Measurements from ENCODE around the gene GAA.

GAA gene

DNA sequence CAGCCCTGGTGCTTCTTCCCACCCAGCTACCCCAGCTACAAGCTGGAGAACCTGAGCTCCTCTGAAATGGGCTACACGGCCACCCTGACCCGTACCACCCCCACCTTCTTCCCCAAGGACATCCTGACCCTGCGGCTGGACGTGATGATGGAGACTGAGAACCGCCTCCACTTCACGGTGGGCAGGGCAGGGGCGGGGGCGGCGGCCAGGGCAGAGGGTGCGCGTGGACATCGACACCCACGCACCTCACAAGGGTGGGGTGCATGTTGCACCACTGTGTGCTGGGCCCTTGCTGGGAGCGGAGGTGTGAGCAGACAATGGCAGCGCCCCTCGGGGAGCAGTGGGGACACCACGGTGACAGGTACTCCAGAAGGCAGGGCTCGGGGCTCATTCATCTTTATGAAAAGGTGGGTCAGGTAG lies 3.6 kb downstream of the GAA start:
- no peak for DNase-seq

DNA sequence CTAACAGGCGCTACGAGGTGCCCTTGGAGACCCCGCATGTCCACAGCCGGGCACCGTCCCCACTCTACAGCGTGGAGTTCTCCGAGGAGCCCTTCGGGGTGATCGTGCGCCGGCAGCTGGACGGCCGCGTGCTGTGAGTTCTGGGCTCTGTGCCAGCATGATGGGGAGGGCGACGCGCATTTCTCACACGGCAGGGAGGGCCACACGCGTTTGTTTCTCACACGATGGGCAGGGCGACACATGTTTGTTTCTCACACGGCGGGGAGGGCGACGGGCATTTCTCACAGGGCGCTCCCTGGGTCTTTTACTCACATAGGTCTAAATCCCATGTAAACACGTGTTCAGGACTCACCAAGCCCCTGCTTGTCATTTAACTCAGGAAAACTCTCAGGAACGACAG lies 4.4 kb downstream of the GAA start:
- DNase-seq: no peak

DNA sequence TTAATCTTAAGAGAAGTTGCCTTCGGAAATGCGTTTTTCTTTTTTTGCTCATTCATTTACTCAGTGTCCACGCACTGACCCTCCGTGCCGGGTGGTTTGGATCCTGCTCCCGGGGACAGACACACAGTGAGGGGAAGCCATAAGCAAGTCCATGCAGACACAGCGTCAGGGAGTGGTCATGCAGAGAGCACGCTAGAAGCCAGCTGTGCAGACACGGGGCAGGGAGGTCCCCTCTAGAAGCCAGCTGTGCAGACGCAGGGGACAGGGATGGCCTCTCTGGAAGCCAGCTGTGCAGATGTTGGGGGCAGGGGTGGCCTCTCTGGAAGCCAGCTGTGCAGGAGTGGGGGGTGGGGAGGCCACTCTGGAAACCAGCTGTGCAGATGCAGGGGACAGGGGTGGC lies 4.8 kb downstream of the GAA start:
- no peak for DNase-seq

DNA sequence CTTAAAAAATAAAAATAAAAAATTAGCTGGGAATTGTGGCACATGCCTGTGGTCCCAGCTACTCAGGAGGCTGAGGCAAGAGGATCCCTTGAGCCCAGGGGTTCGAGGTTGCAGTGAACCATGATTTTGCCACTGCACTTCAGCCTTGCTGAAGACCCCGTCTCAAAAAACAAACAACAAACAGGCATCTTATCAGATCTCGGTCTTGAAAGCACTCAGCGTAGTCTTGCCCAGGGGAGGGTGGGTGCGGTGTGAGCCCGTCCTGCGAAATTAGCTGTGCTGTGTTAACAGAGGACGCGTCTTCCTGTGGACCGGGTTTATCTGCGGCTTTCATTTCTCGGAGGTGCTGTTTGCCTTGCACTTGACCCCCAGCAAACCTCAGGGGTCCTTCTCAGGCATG lies 5.4 kb downstream of the GAA start:
- DNase-seq: no peak

DNA sequence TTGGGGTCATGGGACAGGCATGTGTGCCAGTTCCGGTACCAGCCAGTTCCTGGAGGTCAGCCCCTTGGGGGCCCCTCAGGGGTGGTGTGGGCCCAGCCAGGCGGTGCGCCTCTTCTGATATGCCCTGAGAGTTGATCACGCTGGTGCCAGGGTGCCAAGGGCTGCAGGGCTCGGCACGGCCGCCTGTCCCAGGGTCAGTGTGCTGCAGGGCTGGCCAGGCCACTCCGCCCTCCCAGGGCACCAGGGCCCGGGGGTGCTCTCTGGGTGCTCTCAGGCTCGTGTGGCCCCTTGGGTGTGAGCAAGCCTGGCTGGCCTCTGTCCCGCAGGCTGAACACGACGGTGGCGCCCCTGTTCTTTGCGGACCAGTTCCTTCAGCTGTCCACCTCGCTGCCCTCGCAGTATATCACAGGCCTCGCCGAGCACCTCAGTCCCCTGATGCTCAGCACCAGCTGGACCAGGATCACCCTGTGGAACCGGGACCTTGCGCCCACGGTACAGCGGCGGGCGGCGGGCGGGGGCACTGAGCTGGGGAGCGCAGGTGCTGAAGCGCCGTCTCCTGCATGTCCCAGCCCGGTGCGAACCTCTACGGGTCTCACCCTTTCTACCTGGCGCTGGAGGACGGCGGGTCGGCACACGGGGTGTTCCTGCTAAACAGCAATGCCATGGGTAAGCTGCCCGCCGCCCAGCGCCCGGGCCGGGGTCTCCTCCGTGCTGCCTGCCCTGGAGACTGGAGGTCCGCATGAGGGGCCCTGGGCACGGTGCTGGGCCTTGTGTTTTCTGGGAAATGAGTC lies 6.0 kb downstream of the GAA start:
- no peak for DNase-seq

DNA sequence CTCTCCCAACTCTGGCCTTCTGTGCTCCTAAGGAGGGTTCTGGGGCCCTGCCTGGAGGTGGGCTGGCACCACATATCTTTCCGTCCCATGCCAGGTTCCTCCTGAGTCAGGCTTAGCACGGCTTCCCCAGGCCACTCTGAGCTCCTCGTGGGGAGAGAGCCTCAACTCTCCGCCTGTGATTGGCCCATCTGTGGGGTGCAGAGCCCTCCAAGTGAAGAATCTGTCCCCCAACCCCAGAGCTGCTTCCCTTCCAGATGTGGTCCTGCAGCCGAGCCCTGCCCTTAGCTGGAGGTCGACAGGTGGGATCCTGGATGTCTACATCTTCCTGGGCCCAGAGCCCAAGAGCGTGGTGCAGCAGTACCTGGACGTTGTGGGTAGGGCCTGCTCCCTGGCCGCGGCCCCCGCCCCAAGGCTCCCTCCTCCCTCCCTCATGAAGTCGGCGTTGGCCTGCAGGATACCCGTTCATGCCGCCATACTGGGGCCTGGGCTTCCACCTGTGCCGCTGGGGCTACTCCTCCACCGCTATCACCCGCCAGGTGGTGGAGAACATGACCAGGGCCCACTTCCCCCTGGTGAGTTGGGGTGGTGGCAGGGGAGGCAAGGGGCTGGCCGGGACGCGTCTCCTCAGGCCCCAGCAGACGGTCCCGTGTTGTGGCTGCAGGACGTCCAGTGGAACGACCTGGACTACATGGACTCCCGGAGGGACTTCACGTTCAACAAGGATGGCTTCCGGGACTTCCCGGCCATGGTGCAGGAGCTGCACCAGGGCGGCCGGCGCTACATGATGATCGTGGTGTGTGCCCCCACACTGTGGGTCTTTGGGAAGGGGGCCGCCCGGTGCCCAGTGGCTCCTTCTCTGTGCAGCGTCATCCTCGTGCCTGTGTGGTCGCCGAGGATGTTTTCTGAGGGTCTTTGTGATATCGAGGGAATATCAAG lies 6.9 kb downstream of the GAA start:
- DNase-seq: no peak

DNA sequence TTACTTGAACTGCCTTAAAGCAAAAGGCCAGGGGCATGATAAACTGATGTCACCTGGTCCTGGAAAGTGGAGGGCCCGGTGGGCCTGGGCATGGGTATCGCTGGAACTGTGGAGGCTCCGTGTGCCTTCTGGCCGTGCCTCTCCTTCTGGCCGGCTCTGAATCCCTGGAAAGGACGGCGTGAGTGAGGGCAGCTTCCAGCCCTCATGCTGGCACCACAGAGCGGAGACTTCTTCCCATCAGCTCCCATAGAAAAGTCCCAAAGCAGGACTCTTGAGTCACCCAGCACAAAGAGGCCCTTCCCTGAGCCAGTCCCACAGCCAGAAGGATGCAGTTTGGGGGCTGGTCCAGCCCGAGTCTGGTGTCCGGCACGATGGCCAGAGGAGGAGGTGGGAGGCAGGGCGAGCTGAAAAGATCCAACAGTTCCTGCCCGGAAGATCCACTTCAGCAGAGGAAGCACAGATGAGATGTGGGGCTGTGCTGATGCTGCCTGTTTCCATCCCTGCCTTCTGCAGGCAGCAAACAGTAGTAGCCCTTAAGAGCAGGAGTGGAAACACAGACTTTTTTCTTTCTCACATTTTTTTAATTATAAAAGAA lies 7.8 kb downstream of the GAA start:
- no peak for DNase-seq

DNA sequence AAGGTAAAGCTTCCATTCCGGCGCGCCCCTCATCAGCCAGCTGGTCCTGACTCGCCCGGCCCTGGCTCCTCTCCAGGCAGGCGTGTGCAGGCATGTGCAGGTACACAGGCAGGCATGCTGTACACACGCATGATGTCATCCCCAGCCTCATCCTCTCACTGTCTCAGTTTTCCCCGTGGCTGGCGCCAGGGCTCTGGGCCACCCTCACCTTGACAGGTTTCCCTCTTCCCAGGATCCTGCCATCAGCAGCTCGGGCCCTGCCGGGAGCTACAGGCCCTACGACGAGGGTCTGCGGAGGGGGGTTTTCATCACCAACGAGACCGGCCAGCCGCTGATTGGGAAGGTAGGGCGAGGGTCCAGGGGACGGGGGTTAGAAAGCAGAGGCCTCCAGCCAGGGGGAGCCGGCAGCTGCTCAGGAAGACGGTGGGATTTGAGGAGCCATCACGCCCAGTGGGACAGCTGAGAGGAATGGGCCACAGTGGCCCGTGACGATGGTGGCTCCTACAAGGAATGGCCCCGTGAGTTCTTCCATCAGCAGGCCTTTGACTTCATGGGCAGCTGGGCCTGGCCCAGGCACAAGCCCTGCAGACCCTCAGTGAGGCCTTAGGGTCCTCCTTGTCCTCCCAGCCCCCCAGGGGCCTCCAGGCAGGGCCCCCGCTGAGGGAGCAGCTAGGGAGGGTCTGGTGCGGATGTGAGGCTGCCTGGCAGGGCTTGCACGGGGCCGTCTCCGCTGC lies 8.5 kb downstream of the GAA start:
- no peak for DNase-seq

DNA sequence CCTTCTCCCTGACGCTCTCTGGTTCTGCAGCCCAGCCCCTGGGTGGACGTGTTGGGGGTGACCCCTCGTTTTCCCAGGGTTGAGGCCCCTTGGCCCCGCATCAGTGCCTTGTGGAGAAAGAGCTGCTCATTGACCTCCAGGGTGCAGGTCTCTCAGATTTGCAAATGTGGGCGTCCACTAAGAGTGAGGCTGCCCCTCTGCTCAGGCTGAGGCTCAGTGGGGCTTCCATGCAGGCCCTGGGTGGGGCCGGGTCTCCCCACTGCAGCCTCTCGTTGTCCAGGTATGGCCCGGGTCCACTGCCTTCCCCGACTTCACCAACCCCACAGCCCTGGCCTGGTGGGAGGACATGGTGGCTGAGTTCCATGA lies 9.0 kb downstream of the GAA start:
- DNase-seq: no peak

DNA sequence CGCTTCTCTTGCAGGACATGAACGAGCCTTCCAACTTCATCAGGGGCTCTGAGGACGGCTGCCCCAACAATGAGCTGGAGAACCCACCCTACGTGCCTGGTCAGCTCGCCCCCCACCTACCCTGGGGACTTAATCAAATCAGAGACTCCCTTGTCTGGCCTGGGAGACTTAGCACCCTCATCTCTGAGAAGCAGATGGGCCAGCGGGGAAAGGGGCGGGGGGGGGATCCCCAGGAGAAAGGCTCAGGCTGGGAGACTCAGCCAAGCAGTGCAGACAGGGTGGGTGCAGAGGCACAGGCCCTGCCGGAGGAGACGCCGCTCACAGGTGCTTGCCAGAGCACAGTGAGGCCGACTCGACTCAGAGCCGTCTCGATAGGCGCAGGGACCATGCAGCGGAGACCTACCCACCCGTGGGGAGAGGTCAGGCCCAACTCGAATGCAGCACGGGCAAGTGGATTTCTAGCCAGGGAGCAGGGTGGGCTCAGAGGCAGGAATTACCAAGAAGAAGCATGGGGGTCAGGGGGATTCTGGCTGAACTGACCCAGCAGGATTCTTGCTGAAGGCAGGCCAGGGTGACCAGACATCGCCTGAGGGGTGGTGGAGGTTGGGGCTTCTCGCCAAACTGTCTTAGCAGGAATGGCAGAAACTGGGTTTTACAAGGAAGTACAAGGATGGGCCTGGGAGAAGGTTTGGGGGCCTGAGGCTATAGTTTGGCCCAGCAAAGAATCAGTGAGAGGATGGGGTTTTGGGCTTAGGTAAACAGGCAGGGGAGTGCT lies 9.7 kb downstream of the GAA start:
- DNase-seq: no peak

DNA sequence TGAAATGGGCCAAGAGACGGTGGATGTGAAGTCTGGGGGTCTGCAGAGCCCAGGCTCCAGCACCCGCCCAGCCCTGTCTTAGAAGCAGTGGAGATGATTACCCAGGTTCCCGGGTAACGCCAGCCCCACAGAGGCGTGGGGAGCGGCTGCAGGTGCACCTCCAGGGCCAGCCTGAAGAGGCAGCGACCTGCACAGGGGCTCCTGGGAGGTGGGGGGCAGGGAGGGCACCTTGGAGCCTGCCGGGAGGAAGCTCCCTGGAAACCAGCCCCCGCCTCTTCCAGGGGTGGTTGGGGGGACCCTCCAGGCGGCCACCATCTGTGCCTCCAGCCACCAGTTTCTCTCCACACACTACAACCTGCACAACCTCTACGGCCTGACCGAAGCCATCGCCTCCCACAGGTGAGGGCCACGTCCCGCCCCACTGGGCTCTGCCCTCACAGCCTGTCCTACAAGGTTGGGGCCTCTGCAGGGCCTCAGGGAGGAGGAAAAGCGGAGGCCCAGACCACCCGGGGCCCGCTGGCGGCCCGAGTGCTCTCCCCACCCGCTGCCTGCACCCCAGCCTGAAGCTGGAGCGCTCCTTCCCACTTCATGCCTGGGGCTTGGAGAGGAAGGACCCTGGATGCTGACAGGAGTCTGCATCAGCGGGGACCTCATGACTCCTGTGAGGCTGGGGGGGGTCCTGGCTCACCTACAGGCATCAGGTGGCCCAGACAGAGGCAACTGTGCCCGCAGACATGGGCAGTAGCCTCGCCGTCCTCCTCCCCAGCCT lies 10.5 kb downstream of the GAA start:
- DNase-seq: no peak

DNA sequence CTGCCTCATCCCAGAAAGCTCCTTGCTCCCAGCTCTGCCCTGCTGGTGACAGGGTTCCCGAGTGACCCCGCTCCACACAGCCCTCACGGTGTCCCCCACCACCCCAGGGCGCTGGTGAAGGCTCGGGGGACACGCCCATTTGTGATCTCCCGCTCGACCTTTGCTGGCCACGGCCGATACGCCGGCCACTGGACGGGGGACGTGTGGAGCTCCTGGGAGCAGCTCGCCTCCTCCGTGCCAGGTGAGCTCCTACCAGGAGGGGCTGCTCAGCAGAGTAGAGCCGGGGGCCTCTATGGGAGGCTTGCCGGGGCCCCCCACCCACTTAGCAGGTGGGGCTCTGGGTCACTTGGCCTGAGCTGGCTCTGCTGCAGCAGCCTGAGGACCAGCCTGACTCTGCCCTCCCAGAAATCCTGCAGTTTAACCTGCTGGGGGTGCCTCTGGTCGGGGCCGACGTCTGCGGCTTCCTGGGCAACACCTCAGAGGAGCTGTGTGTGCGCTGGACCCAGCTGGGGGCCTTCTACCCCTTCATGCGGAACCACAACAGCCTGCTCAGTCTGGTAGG lies 11.2 kb downstream of the GAA start:
- no peak for DNase-seq

DNA sequence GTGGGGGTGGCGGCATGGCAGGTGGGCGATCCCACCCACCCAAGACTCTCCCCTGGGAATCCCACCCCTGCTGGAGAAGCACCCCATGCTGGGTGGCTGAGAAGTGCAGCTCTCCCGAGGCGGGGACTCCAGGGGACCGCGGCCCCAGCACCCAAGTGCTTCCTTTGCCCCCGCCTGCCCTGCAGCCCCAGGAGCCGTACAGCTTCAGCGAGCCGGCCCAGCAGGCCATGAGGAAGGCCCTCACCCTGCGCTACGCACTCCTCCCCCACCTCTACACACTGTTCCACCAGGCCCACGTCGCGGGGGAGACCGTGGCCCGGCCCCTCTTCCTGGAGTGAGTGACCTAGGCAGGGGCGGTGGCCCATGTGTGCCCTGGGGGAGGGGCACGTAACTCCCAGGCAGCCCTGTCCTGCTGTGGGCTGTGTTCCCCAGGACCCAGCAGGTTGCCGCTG lies 11.7 kb downstream of the GAA start:
- DNase-seq: no peak

DNA sequence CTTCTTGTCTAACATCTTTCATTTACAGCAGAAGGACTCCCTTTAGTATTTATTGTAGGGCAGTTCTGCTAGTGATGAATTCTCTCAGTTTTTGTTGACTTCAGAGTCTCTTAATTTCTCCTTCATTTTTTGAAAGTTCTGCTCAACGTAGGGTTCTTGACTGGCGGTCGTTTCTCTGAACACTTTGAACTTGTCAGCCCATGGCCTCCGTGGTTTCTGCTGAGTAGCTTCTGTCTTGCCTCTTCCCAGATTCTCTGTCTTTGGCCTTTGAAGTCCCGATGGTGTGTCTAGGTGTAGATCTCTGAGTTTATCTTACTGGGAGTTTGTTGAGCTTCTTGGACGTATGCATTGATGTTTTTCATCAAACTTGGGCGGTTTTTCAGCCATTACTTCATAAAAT lies 13.4 kb downstream of the GAA start:
- DNase-seq: no peak

DNA sequence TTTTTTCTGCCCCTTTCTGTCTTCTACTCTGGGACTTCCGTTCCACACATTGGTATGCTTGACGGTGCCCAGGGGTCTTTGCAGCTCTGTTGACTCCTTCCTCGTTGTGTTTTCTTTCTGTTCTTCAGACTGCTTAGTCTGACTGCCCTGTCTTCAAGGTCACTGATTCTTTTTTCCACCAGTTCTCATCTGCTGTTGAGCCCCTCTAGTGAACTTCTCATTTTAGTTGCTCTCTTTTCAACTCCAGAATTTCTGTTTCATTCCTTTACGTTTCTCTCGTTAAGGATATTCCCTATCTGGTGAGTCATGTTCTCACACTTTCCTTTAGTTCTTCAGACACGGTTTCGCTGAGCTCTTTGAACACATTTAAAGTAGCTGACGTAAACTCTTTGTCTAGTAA lies 13.8 kb downstream of the GAA start:
- no peak for DNase-seq

DNA sequence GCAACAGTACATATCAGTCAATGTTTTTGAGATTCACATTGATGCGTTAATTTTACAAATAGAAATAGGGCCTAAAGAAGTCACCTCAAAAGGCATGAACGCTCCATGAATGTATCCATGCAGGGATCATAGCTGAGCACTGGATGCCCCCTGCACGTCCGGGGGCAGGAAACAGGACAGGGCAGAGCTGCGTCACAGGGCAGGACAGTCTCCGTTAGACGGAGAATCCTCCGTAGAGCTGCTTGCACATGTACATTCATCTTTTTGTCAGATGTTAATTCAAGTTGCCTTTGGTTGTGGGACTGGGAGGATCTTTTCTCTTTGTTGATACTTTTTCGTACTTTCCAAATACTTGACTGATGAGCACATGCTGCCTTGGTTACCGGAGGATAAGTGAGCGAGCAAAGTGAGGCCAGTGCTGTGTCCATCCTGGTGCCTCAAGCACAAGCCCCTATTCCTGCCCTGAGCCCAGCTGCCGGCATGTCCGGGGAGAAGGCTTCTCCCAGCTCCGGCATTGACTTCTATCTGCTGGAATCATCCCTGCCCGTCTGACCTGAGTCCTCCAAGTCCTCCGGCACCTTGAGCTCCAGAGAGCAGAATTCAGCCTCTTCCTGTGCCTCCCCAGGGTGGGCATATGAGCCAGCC lies 15.0 kb downstream of the GAA start:
- DNase-seq: no peak

DNA sequence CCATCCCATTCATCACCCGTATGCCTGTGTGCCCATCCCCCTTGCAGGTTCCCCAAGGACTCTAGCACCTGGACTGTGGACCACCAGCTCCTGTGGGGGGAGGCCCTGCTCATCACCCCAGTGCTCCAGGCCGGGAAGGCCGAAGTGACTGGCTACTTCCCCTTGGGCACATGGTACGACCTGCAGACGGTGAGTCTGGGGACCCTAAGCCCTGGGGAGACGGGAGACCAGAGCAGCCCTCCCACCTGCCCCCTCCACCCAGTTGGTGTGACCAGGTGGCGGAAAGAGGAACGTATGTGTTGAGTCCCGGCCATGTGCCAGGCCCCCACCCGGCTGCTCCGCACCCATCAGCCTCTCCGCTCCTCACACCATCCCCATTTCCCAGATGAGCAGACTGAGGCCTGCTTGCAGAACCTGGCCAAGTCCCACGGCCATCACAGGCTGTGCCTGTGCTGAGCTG lies 15.6 kb downstream of the GAA start:
- no peak for DNase-seq

DNA sequence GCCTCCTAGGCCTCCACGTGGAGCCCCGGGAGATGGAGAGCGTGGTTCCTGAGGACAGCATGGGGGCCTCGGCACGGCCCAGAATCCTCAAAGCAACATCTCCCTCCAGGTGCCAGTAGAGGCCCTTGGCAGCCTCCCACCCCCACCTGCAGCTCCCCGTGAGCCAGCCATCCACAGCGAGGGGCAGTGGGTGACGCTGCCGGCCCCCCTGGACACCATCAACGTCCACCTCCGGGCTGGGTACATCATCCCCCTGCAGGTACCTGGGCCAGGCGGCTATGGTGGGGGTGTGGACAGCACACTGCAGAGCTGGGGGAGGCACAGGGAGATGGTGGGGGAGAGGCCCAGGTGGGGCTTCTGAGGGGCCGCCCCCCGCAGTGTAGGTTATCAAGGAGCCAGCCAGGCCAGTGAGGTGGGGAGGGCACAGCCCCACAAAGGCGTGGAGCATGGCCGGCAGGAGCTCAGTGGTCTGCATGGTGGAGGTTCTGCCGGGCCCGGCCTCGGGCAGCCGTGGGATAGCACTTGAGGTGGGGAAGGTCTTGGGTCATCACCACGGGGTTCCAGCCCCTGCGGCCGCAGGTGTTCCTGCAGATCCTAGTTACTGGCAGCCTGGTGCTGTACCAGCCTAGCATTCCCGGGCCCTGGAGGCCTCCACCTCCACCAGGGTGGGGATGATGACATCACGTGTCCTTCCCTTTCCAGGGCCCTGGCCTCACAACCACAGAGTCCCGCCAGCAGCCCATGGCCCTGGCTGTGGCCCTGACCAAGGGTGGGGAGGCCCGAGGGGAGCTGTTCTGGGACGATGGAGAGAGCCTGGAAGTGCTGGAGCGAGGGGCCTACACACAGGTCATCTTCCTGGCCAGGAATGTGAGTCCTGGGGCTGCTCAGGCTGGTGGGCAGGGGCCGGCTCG lies 16.4 kb downstream of the GAA start:
- no peak for DNase-seq

DNA sequence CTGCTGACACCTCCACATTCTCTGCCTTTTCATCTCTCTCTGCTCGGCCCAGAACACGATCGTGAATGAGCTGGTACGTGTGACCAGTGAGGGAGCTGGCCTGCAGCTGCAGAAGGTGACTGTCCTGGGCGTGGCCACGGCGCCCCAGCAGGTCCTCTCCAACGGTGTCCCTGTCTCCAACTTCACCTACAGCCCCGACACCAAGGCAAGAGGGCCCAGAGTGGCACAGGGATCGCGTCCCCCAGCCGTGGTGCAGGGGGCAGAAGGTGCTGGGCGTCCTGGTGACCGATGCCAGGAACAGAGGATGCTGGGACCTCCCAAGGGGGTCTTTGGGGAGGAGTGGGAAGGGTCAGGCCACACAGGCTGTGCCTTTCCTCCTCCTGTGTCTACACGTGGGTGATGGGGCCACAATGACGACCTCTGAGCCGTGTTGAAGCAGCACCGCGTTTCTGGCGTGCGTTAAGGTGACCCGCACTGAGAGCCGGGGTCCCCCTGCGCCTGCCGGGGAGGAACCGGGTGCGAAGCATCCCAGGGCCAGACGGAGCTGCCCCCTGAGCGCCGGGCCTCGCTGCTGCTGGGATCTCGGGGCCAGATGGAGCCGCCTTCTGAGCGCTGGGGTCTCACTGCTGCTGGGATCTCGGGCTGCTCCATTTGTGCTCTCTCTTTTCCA lies 17.4 kb downstream of the GAA start:
- no peak for DNase-seq

All from activated T-cell treated with anti-CD3 and anti-CD28 coated beads, Interleukin-2, amount 50 U/mL, for 48 hours (primary cell).